ENCODE data around the gene LIAS.

Gene LIAS

DNA sequence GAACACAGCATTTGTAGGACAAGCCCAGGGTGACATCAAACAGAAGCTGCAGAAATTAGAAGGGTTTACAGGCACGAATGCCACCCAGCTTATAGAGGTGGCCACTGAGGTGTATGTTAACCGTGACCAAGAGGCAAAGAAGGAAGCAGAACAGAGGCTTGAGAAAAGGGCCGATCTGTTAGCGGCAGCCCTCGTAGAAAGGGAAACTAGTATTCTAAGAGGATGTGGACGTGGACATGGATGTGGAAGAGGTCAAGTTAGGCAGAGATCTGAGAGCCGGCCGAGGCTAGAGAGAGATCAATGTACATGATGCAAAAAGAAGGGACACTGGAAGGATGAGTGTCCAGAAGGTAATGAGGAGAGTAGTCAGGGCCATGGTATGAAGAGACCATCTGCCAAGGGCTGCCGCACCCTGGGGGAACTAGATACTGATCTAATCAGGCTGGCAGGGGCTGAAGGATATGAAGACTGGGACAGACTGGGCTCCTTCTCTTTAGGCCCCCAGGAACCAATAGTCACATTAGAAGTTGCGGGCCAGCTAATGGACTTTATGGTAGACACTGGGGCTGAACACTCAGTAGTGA, 27.5 kb downstream of the LIAS start:
- no peak for TF ChIP-seq EGR1 (IDR thresholded peaks at IDR 0.05)
- TF ChIP-seq YY1 (IDR thresholded peaks at IDR 0.05; ENCODE audit: low read depth) = no peak
- no peak for TF ChIP-seq TCF12 (IDR thresholded peaks at IDR 0.05; ENCODE audit: low read depth)
- TF ChIP-seq, protein P1, sequence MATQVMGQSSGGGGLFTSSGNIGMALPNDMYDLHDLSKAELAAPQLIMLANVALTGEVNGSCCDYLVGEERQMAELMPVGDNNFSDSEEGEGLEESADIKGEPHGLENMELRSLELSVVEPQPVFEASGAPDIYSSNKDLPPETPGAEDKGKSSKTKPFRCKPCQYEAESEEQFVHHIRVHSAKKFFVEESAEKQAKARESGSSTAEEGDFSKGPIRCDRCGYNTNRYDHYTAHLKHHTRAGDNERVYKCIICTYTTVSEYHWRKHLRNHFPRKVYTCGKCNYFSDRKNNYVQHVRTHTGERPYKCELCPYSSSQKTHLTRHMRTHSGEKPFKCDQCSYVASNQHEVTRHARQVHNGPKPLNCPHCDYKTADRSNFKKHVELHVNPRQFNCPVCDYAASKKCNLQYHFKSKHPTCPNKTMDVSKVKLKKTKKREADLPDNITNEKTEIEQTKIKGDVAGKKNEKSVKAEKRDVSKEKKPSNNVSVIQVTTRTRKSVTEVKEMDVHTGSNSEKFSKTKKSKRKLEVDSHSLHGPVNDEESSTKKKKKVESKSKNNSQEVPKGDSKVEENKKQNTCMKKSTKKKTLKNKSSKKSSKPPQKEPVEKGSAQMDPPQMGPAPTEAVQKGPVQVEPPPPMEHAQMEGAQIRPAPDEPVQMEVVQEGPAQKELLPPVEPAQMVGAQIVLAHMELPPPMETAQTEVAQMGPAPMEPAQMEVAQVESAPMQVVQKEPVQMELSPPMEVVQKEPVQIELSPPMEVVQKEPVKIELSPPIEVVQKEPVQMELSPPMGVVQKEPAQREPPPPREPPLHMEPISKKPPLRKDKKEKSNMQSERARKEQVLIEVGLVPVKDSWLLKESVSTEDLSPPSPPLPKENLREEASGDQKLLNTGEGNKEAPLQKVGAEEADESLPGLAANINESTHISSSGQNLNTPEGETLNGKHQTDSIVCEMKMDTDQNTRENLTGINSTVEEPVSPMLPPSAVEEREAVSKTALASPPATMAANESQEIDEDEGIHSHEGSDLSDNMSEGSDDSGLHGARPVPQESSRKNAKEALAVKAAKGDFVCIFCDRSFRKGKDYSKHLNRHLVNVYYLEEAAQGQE (IDR thresholded peaks at IDR 0.05; ENCODE audit: low read depth) = no peak
- no peak for TF ChIP-seq TAF1 (IDR thresholded peaks at IDR 0.05; ENCODE audit: low read depth)
- TF ChIP-seq, protein P2, sequence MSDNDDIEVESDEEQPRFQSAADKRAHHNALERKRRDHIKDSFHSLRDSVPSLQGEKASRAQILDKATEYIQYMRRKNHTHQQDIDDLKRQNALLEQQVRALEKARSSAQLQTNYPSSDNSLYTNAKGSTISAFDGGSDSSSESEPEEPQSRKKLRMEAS (IDR thresholded peaks at IDR 0.05) = no peak
- TF ChIP-seq CREB1 (IDR thresholded peaks at IDR 0.05; ENCODE audit: low read depth) = no peak
- no peak for TF ChIP-seq TEAD4 (IDR thresholded peaks at IDR 0.05)
- TF ChIP-seq NFIC (IDR thresholded peaks at IDR 0.05) = no peak
- no peak for TF ChIP-seq ZBTB7A (IDR thresholded peaks at IDR 0.05; ENCODE audit: low read depth)
- TF ChIP-seq EP300 (IDR thresholded peaks at IDR 0.05; ENCODE audit: borderline replicate concordance) = no peak
- TF ChIP-seq CEBPB (IDR thresholded peaks at IDR 0.05) = no peak
- no peak for TF ChIP-seq FOXM1 (IDR thresholded peaks at IDR 0.05; ENCODE audit: borderline replicate concordance, low read depth)
- no peak for TF ChIP-seq RAD21 (IDR thresholded peaks at IDR 0.05; ENCODE audit: low read depth)
- TF ChIP-seq, protein P3, sequence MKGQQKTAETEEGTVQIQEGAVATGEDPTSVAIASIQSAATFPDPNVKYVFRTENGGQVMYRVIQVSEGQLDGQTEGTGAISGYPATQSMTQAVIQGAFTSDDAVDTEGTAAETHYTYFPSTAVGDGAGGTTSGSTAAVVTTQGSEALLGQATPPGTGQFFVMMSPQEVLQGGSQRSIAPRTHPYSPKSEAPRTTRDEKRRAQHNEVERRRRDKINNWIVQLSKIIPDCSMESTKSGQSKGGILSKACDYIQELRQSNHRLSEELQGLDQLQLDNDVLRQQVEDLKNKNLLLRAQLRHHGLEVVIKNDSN (IDR thresholded peaks at IDR 0.05) = no peak

DNA sequence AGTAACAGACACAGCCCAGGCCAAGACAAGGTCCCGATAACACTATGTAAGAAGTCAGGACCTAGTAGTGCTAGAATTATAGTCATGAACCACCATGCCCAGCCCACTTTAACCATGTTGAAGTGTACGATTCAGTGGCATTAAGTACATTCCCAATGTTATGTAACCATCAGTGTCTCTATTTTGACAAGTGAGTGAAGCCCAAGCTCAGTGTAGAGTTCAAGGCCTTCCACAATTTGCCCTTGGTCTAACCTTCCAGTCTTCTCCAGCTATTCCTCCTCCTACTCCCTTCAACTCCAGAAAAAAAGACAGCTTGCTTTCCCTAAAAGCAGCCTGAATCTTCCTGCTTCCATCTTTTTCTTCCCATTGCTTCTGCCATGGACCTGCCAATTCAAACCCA, 31.5 kb downstream of the LIAS start:
- no peak for TF ChIP-seq EGR1 (IDR thresholded peaks at IDR 0.05)
- no peak for TF ChIP-seq FOXM1 (IDR thresholded peaks at IDR 0.05; ENCODE audit: borderline replicate concordance, low read depth)
- TF ChIP-seq, protein P2 (IDR thresholded peaks at IDR 0.05) = no peak
- TF ChIP-seq, protein P1 (IDR thresholded peaks at IDR 0.05; ENCODE audit: low read depth) = no peak
- no peak for TF ChIP-seq CEBPB (IDR thresholded peaks at IDR 0.05)
- TF ChIP-seq TEAD4 (IDR thresholded peaks at IDR 0.05) = no peak
- TF ChIP-seq CREB1 (IDR thresholded peaks at IDR 0.05; ENCODE audit: low read depth) = no peak
- TF ChIP-seq, protein P3 (IDR thresholded peaks at IDR 0.05) = no peak
- no peak for TF ChIP-seq TAF1 (IDR thresholded peaks at IDR 0.05; ENCODE audit: low read depth)
- TF ChIP-seq TCF12 (IDR thresholded peaks at IDR 0.05; ENCODE audit: low read depth) = no peak
- no peak for TF ChIP-seq YY1 (IDR thresholded peaks at IDR 0.05; ENCODE audit: low read depth)
- no peak for TF ChIP-seq EP300 (IDR thresholded peaks at IDR 0.05; ENCODE audit: borderline replicate concordance)
- no peak for TF ChIP-seq NFIC (IDR thresholded peaks at IDR 0.05)
- no peak for TF ChIP-seq ZBTB7A (IDR thresholded peaks at IDR 0.05; ENCODE audit: low read depth)
- TF ChIP-seq RAD21 (IDR thresholded peaks at IDR 0.05; ENCODE audit: low read depth) = no peak

DNA sequence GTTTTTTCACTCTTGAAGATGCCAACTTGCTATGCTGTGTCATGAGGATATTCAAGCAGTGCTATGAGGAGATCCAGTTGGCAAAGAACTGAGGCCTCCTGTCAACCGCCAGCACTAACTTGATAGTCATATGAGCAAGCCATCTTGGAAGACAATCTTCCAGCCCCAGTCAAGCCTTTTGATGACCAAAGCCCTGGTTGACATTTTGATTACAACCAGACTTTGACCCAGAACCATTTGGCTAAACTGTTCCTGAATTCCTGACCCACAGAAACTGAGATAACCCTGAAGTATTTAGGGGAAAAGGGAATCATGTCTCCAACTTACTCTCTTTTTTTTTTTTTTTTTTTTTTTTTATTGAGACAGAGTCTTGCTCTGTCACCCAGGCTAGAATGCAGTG, 35.5 kb downstream of the LIAS start:
- TF ChIP-seq EP300 (IDR thresholded peaks at IDR 0.05; ENCODE audit: borderline replicate concordance) (no peak), CEBPB (IDR thresholded peaks at IDR 0.05) (no peak), TCF12 (IDR thresholded peaks at IDR 0.05; ENCODE audit: low read depth) (no peak), TEAD4 (IDR thresholded peaks at IDR 0.05) (no peak), NFIC (IDR thresholded peaks at IDR 0.05) (no peak), TAF1 (IDR thresholded peaks at IDR 0.05; ENCODE audit: low read depth) (no peak), ZBTB7A (IDR thresholded peaks at IDR 0.05; ENCODE audit: low read depth) (no peak), EGR1 (IDR thresholded peaks at IDR 0.05) (no peak), RAD21 (IDR thresholded peaks at IDR 0.05; ENCODE audit: low read depth) (no peak), CREB1 (IDR thresholded peaks at IDR 0.05; ENCODE audit: low read depth) (no peak), YY1 (IDR thresholded peaks at IDR 0.05; ENCODE audit: low read depth) (no peak), FOXM1 (IDR thresholded peaks at IDR 0.05; ENCODE audit: borderline replicate concordance, low read depth) (no peak)
- TF ChIP-seq, protein P1 (IDR thresholded peaks at IDR 0.05; ENCODE audit: low read depth) = no peak
- TF ChIP-seq, protein P2 (IDR thresholded peaks at IDR 0.05) = no peak
- TF ChIP-seq, protein P3 (IDR thresholded peaks at IDR 0.05) = no peak

All from Ishikawa (cell line).